ENCODE results near the gene KRTAP9-4. TPM values are rescaled to one million over a fixed set of nuclear protein-coding genes. Genes with fewer than 3 reads are reported as not detected.
"Not testable (repeated sequence)": the region's sequence is repeated elsewhere in the genome, so short reads cannot be mapped to it uniquely, and the experiment has no call there.

KRTAP9-4 gene
- not detected for total RNA-seq
- polyA plus RNA-seq (2013, experiment 1 of 2), result not detected
- polyA plus RNA-seq (2013, experiment 2 of 2), result not detected
- 0 reads per million in 172 experiments for total RNA-seq

DNA sequence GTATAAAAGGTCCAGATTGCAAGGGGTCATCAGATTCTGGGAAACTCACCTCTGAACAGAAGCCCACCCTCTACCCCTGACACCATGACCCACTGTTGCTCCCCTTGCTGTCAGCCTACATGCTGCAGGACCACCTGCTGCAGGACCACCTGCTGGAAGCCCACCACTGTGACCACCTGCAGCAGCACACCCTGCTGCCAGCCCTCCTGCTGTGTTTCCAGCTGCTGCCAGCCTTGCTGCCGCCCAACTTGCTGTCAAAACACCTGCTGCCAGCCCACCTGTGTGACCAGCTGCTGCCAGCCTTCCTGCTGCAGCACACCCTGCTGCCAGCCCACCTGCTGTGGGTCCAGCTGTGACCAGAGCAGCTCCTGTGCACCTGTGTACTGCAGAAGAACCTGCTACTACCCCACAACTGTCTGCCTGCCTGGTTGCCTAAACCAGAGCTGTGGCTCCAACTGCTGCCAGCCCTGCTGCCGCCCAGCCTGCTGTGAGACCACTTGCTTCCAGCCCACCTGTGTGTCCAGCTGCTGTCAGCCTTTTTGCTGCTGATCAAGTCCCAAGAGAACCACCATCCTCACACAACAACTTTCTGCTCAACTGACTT is at the start of gene KRTAP9-4:
Gene KRTAP9-4, plus strand, starts transcription at position 51 of the 604 bp plus-strand sequence. Its CDS starts 34 bp downstream, at position 85.
- H3K4me3 ChIP-seq (ENCODE audit: low read length); H3K27ac ChIP-seq (ENCODE audit: low read depth in 1 of 2, low read length in 2 of 2); H3K27ac Mint-ChIP-seq; DNase-seq; H3K36me3 Mint-ChIP-seq (ENCODE audit: low read depth); CTCF ChIA-PET; ATAC-seq (ENCODE audit: poor library complexity); H3K4me1 Mint-ChIP-seq (ENCODE audit: low read depth); H3K36me3 ChIP-seq (ENCODE audit: insufficient read depth, low read length); H3K4me3 Mint-ChIP-seq; H3K4me1 ChIP-seq (ENCODE audit: insufficient read depth, low read length); H3K9me3 ChIP-seq (ENCODE audit: control insufficient read depth in 1 of 2, insufficient read depth in 1 of 2, low read length in 2 of 2); POLR2A ChIA-PET; H3K27me3 Mint-ChIP-seq; H3K27me3 ChIP-seq (ENCODE audit: control insufficient read depth in 1 of 2, insufficient read depth in 2 of 2, low read length in 2 of 2); H3K9me3 Mint-ChIP-seq: not testable (repeated sequence)
- intact Hi-C loops (cut with DNase I, micrococcal nuclease), result loop anchor here in 1 of 2 experiments (5.0 kb wide), 1 partner anchor 43 kb away; no protein-coding TSS in a partner anchor

DNA sequence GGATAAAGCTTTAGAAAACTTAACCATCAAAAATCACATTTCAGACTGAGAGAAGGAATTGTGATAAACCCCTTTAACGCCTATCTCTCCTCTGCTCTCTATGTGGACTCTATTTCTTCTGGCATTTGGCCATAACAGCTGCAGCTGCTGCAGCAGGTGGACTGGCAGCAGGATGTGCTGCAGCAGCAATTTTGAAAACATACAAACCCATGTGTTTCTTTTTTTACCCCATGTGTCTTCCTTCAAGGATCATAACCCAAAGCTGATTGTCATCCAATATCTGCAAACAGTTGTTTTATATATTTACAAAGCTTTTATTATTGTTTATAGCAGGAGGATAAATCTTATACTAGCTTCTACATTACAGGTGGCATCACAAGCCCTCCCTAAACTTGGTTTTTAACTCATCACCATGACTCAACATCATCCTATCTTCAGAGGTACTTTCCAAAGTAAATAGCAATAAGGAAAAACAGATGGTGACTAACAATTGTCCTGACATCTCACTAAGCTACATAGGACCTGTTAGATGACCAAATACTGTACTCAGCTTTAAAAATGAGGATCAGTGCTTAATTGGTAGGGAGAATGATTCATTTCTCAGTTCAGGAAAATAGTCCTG is 37.5 kb upstream of the KRTAP9-4 start:
- CTCF ChIA-PET, result no interaction called here

GRCh38 chr17:41212524-41213169 is 36.8 kb upstream of the KRTAP9-4 start:
- POLR2A ChIA-PET, result no interaction called here
- CTCF ChIA-PET, result no interaction called here

More for the DNA sequence above, 37.5 kb upstream of the KRTAP9-4 start:
- Histone ChIP-seq H3K27ac (ENCODE audit: low read depth in 1 of 2, low read length in 2 of 2) (no peak overlapping the region), H3K27me3 (ENCODE audit: control insufficient read depth in 1 of 2, insufficient read depth in 2 of 2, low read length in 2 of 2) (no peaks in the 10 kb centered on the region), H3K36me3 (ENCODE audit: insufficient read depth, low read length) (no peaks in the 10 kb centered on the region), H3K4me1 (ENCODE audit: insufficient read depth, low read length) (no peaks in the 10 kb centered on the region), H3K9me3 (ENCODE audit: control insufficient read depth in 1 of 2, insufficient read depth in 1 of 2, low read length in 2 of 2) (peaks cover 0 to 7% of the 10 kb centered on the region in 2 experiments), H3K4me3 (ENCODE audit: low read length) (no peak overlapping the region)
- H3K27ac Mint-ChIP-seq, result no peak overlapping the region
- ATAC-seq (ENCODE audit: poor library complexity), result no peak
- no peak for DNase-seq
- intact Hi-C loops (cut with DNase I, micrococcal nuclease), result no loop called here
- H3K27me3 Mint-ChIP-seq, result peaks cover 31% of the 10 kb centered on the region
- peaks cover 13% of the 10 kb centered on the region for H3K4me1 Mint-ChIP-seq (ENCODE audit: low read depth)
- no peaks in the 10 kb centered on the region for H3K9me3 Mint-ChIP-seq
- POLR2A ChIA-PET, result no interaction called here
- no peaks in the 10 kb centered on the region for H3K36me3 Mint-ChIP-seq (ENCODE audit: low read depth)
- no peak overlapping the region for H3K4me3 Mint-ChIP-seq
- TF ChIP-seq, protein P1, sequence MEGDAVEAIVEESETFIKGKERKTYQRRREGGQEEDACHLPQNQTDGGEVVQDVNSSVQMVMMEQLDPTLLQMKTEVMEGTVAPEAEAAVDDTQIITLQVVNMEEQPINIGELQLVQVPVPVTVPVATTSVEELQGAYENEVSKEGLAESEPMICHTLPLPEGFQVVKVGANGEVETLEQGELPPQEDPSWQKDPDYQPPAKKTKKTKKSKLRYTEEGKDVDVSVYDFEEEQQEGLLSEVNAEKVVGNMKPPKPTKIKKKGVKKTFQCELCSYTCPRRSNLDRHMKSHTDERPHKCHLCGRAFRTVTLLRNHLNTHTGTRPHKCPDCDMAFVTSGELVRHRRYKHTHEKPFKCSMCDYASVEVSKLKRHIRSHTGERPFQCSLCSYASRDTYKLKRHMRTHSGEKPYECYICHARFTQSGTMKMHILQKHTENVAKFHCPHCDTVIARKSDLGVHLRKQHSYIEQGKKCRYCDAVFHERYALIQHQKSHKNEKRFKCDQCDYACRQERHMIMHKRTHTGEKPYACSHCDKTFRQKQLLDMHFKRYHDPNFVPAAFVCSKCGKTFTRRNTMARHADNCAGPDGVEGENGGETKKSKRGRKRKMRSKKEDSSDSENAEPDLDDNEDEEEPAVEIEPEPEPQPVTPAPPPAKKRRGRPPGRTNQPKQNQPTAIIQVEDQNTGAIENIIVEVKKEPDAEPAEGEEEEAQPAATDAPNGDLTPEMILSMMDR (IDR thresholded peaks at IDR 0.05), result no peak

More at GRCh38 chr17:41212524-41213169, 36.8 kb upstream of the KRTAP9-4 start:
- H3K9me3 Mint-ChIP-seq, result no peaks in the 10 kb centered on the region
- Histone ChIP-seq H3K27ac (ENCODE audit: low read depth in 1 of 2, low read length in 2 of 2) (no peak overlapping the region), H3K4me1 (ENCODE audit: insufficient read depth, low read length) (no peaks in the 10 kb centered on the region), H3K27me3 (ENCODE audit: control insufficient read depth in 1 of 2, insufficient read depth in 2 of 2, low read length in 2 of 2) (no peaks in the 10 kb centered on the region), H3K9me3 (ENCODE audit: control insufficient read depth in 1 of 2, insufficient read depth in 1 of 2, low read length in 2 of 2) (peaks cover 0 to 7% of the 10 kb centered on the region in 2 experiments), H3K4me3 (ENCODE audit: low read length) (no peak overlapping the region), H3K36me3 (ENCODE audit: insufficient read depth, low read length) (no peaks in the 10 kb centered on the region)
- peaks cover 31% of the 10 kb centered on the region for H3K27me3 Mint-ChIP-seq
- no peak overlapping the region for H3K4me3 Mint-ChIP-seq
- peaks cover 13% of the 10 kb centered on the region for H3K4me1 Mint-ChIP-seq (ENCODE audit: low read depth)
- ATAC-seq (ENCODE audit: poor library complexity), result no peak
- intact Hi-C loops (cut with DNase I, micrococcal nuclease), result no loop called here
- TF ChIP-seq, protein P1 (IDR thresholded peaks at IDR 0.05), result no peak
- no peak for DNase-seq
- no peak overlapping the region for H3K27ac Mint-ChIP-seq
- no peaks in the 10 kb centered on the region for H3K36me3 Mint-ChIP-seq (ENCODE audit: low read depth)

All from CD4-positive, alpha-beta T cell (primary cell).